PC-3 (cell line): ENCODE measurements around the gene PNLIPRP3. TPM values are rescaled to one million over a fixed set of nuclear protein-coding genes. Genes with fewer than 3 reads are reported as not detected.
A peak's percentile ranks its signal among the peaks of the same experiment; 100 is the strongest.

Source experiments
- ATAC-seq: fragments of 200-7000 bp; cut with Tn5 transposase; 2 replicates; pipeline ENCODE4 v1.9.1; 2020; ENCODE audit warnings: mild to moderate bottlenecking, moderate library complexity
- BruUV-seq: library from RNA; stranded (reverse); fragments of 400-500 nt; replicated peaks from 2 replicates; lab custom pipeline; 2021; lab: Mats Ljungman, UMichigan
- CTCF ChIA-PET: fragments of 300-600 bp; sonication (Branson Sonifier 250); formaldehyde crosslinking; loops from one replicate; lab custom pipeline; 2022; ENCODE audit warnings: antibody characterized with exemption; lab: Charles Lee
- POLR2A ChIA-PET: fragments of 300-600 bp; sonication (Branson Sonifier 250); formaldehyde crosslinking; loops from one replicate; lab custom pipeline; 2022; ENCODE audit warnings: antibody characterized with exemption; ENCODE audit not compliant: unreplicated experiment; lab: Charles Lee
- DNase-seq: peaks from one replicate; pipeline ENCODE4 v3.0.0-alpha.2; 2015
- H2AFZ ChIP-seq: fragments of 300-600 bp; sonication (generic); 2 replicates; pipeline ENCODE4 v1.6.0; 2016; ENCODE audit warnings: antibody characterized with exemption, low read length
- H3F3A ChIP-seq: fragments of 300-600 bp; sonication (generic); one replicate; pipeline ENCODE4 v1.6.0; 2017; ENCODE audit warnings: antibody characterized with exemption, low read length, control low read depth, mild to moderate bottlenecking; ENCODE audit not compliant: unreplicated experiment
- H3K27ac ChIP-seq: fragments of 300-600 bp; sonication (generic); 2 replicates; pipeline ENCODE4 v1.5.1; 2016; ENCODE audit warnings: mild to moderate bottlenecking, low read length
- H3K27me3 ChIP-seq: fragments of 300-600 bp; sonication (generic); 2 replicates; pipeline ENCODE4 v1.6.1; 2016; ENCODE audit warnings: low read length, mixed read lengths
- H3K36me3 ChIP-seq: fragments of 300-600 bp; sonication (generic); 2 replicates; pipeline ENCODE4 v1.6.1; 2016; ENCODE audit warnings: low read depth, mixed run types, low read length, mixed read lengths
- H3K4me1 ChIP-seq: fragments of 300-600 bp; sonication (generic); 2 replicates; pipeline ENCODE4 v1.5.1; 2016; ENCODE audit warnings: low read length; ENCODE audit not compliant: insufficient read depth
- H3K4me2 ChIP-seq: fragments of 300-600 bp; sonication (generic); 2 replicates; pipeline ENCODE4 v1.6.0; 2016; ENCODE audit warnings: low read length
- H3K4me3 ChIP-seq: fragments of 300-600 bp; sonication (generic); 2 replicates; pipeline ENCODE4 v1.5.1; 2016; ENCODE audit warnings: mild to moderate bottlenecking, low read length, mixed read lengths
- H3K79me2 ChIP-seq: fragments of 300-600 bp; sonication (generic); 2 replicates; pipeline ENCODE4 v1.6.1; 2017; ENCODE audit warnings: low read length, mixed read lengths
- H3K9ac ChIP-seq: fragments of 300-600 bp; sonication (generic); 2 replicates; pipeline ENCODE4 v1.6.0; 2016; ENCODE audit warnings: mild to moderate bottlenecking, low read length
- H3K9me2 ChIP-seq: fragments of 300-600 bp; sonication (generic); replicated peaks from 2 replicates; pipeline ENCODE4 v1.6.1; 2016; ENCODE audit warnings: mixed run types, low read length, mixed read lengths
- H3K9me3 ChIP-seq: fragments of 300-600 bp; sonication (generic); 2 replicates; pipeline ENCODE4 v1.6.1; 2016; ENCODE audit warnings: low read length, mixed read lengths
- H4K20me1 ChIP-seq: fragments of 300-600 bp; sonication (generic); 2 replicates; pipeline ENCODE4 v1.6.1; 2016; ENCODE audit warnings: low read length, mixed read lengths
- CTCF ChIP-seq: fragments of 300-600 bp; sonication (generic); conservative IDR thresholded peaks from 2 replicates; pipeline ENCODE4 v1.5.1; 2017; ENCODE audit warnings: antibody characterized with exemption, low read depth, mild to moderate bottlenecking, low read length
- EZH2 ChIP-seq: fragments of 300-600 bp; sonication (generic); IDR thresholded peaks from one replicate; pipeline ENCODE4 v1.6.1; 2017; ENCODE audit warnings: antibody characterized with exemption, mild to moderate bottlenecking, low read length; ENCODE audit not compliant: unreplicated experiment
- EZH2phosphoT487 ChIP-seq: fragments of 300-600 bp; sonication (generic); IDR thresholded peaks from 2 replicates; pipeline ENCODE4 v1.6.1; 2018; ENCODE audit warnings: mild to moderate bottlenecking, antibody characterized with exemption, low read length, borderline replicate concordance
- intact Hi-C: fragments of 100-400 bp; cut with micrococcal nuclease; formaldehyde crosslinking; loops from 2 replicates; pipeline ENCODE4 v1.9.0; 2023
- total RNA-seq: library from RNA; depleted of rRNA; stranded (reverse); fragments of >200 nt; gene quantifications from 2 replicates; pipeline ENCODE4 v1.2.3, GENCODE V29; 2014

Gene PNLIPRP3
- total RNA-seq, 1 experiment from 2014 or later, result not detected

GRCh38 chr10:116408719-116409118 lies 18.9 kb upstream of the PNLIPRP3 start:
- H3K4me2 ChIP-seq, result no peak overlapping the region
- no peak overlapping the region for H3K27ac ChIP-seq
- no peak overlapping the region for H3K4me3 ChIP-seq
- H3K79me2 ChIP-seq, result no peaks in the 10 kb centered on the region
- no peaks in the 10 kb centered on the region for H4K20me1 ChIP-seq
- DNase-seq (no peak), ATAC-seq (no peak)
- TF ChIP-seq CTCF, result no peak
- no peak for TF ChIP-seq EZH2phosphoT487
- TF ChIP-seq EZH2, result no peak
- no peaks in the 10 kb centered on the region for H3K9me3 ChIP-seq
- no peaks in the 10 kb centered on the region for H3K36me3 ChIP-seq
- H3K4me1 ChIP-seq, result no peaks in the 10 kb centered on the region
- H3K9me2 ChIP-seq, result no peaks in the 10 kb centered on the region
- no TSS peak for BruUV-seq
- CTCF ChIA-PET, result no interaction called here
- no peak overlapping the region for H3K9ac ChIP-seq
- intact Hi-C loops, result no loop called here
- no peak overlapping the region for H2AFZ ChIP-seq
- POLR2A ChIA-PET, result no interaction called here
- H3K27me3 ChIP-seq, result peaks cover 19% of the 10 kb centered on the region
- H3F3A ChIP-seq, result no peaks in the 10 kb centered on the region

- POLR2A ChIA-PET, result no interaction called here
- H3K36me3 ChIP-seq, result no peaks in the 10 kb centered on the region
- no peaks in the 10 kb centered on the region for H3K9me3 ChIP-seq
- TF ChIP-seq CTCF (no peak), EZH2phosphoT487 (no peak), EZH2 (no peak)
- no peaks in the 10 kb centered on the region for H3K4me1 ChIP-seq
- H3K9me2 ChIP-seq, result no peaks in the 10 kb centered on the region
- no TSS peak for BruUV-seq
- H4K20me1 ChIP-seq, result no peaks in the 10 kb centered on the region
- DNase-seq (no peak), ATAC-seq (no peak)
- no peak overlapping the region for H2AFZ ChIP-seq
- no peak overlapping the region for H3K4me3 ChIP-seq
- H3K79me2 ChIP-seq, result no peaks in the 10 kb centered on the region
- no peaks in the 10 kb centered on the region for H3F3A ChIP-seq
- no peak overlapping the region for H3K4me2 ChIP-seq
- H3K27me3 ChIP-seq, result peaks cover 15% of the 10 kb centered on the region; the same call in 1 of the 2 replicates
- H3K9ac ChIP-seq, result no peak overlapping the region
- no peak overlapping the region for H3K27ac ChIP-seq
- CTCF ChIA-PET, result no interaction called here
- intact Hi-C loops, result no loop called here
Observed at GRCh38 chr10:116410351-116410750, 17.3 kb upstream of the PNLIPRP3 start.

GRCh38 chr10:116417821-116418220 lies 9.8 kb upstream of the PNLIPRP3 start:
- Histone ChIP-seq H3K9me2 (no peaks in the 10 kb centered on the region), H3K4me1 (no peaks in the 10 kb centered on the region), H3K27me3 (no peaks in the 10 kb centered on the region), H3K4me3 (no peak overlapping the region), H3K79me2 (no peaks in the 10 kb centered on the region), H3K27ac (no peak overlapping the region), H2AFZ (no peak overlapping the region), H3K36me3 (no peaks in the 10 kb centered on the region), H3K4me2 (no peak overlapping the region), H3K9me3 (no peaks in the 10 kb centered on the region), H4K20me1 (no peaks in the 10 kb centered on the region), H3F3A (no peaks in the 10 kb centered on the region), H3K9ac (no peak overlapping the region)
- POLR2A ChIA-PET, result no interaction called here
- CTCF ChIA-PET, result no interaction called here
- intact Hi-C loops, result no loop called here
- DNase-seq, result peak; percentile 5
- no TSS peak for BruUV-seq
- TF ChIP-seq EZH2phosphoT487 (no peak), CTCF (no peak), EZH2 (no peak)
- no peak for ATAC-seq
